Progenitor cell of endocrine pancreas (in vitro differentiated cells): ENCODE results near the gene MARCHF10. TPM values are rescaled to one million over a fixed set of nuclear protein-coding genes. Genes with fewer than 3 reads are reported as not detected.

Experiments
- DNase-seq: peaks from one replicate; pipeline ENCODE4 v3.0.0; 2021; ENCODE audit warnings: low spot score; ENCODE audit not compliant: unreplicated experiment
- H3K27ac Mint-ChIP-seq: 2 replicates; pipeline ENCODE4 v1.8.0; 2021; ENCODE audit warnings: mild to moderate bottlenecking, moderate library complexity, mixed read lengths
- H3K27me3 Mint-ChIP-seq: 2 replicates; pipeline ENCODE4 v1.8.0; 2021; ENCODE audit warnings: mixed read lengths
- H3K36me3 Mint-ChIP-seq: 2 replicates; pipeline ENCODE4 v1.8.0; 2022; ENCODE audit warnings: mixed read lengths; ENCODE audit not compliant: insufficient read depth
- H3K4me1 Mint-ChIP-seq: 2 replicates; pipeline ENCODE4 v1.8.0; 2021; ENCODE audit warnings: low read depth, mixed read lengths
- H3K4me3 Mint-ChIP-seq: 2 replicates; pipeline ENCODE4 v1.8.0; 2021; ENCODE audit warnings: low read depth, mild to moderate bottlenecking, moderate library complexity, mixed read lengths
- H3K9me3 Mint-ChIP-seq: 2 replicates; pipeline ENCODE4 v1.8.0; 2021; ENCODE audit warnings: low read depth, mixed read lengths
- CTCF ChIP-seq: fragments of 200-600 bp; sonication (generic); IDR thresholded peaks from one replicate; pipeline ENCODE4 v1.5.0; 2021; ENCODE audit warnings: antibody characterized with exemption, mild to moderate bottlenecking; ENCODE audit not compliant: unreplicated experiment
- total RNA-seq: library from RNA; stranded (reverse); gene quantifications from 2 replicates; pipeline ENCODE4 v1.2.1, GENCODE V29; 2021

Gene MARCHF10
- total RNA-seq, 1 donor from 2014 or later, result not detected

- peaks cover 9% of the 10 kb centered on the region for H3K4me1 Mint-ChIP-seq
- no peak for DNase-seq
Measured at GRCh38 chr17:62757500-62757951, 50.6 kb downstream of the MARCHF10 start.

GRCh38 chr17:62756198-62756597 lies 51.9 kb downstream of the MARCHF10 start:
- Mint-ChIP-seq H3K36me3 (no peaks in the 10 kb centered on the region), H3K27me3 (peaks cover 25% of the 10 kb centered on the region), H3K27ac (no peak overlapping the region), H3K9me3 (no peaks in the 10 kb centered on the region), H3K4me3 (no peak overlapping the region), H3K4me1 (peaks cover 9% of the 10 kb centered on the region)
- TF ChIP-seq CTCF, result no peak
- no peak for DNase-seq

More at GRCh38 chr17:62757500-62757951, 50.6 kb downstream of the MARCHF10 start:
- H3K9me3 Mint-ChIP-seq, result no peaks in the 10 kb centered on the region
- H3K36me3 Mint-ChIP-seq, result no peaks in the 10 kb centered on the region
- peaks cover 18% of the 10 kb centered on the region for H3K27me3 Mint-ChIP-seq
- TF ChIP-seq CTCF, result no peak
- no peak overlapping the region for H3K4me3 Mint-ChIP-seq
- no peak overlapping the region for H3K27ac Mint-ChIP-seq

GRCh38 chr17:62755141-62755851 lies 52.8 kb downstream of the MARCHF10 start:
- no peak overlapping the region for H3K4me3 Mint-ChIP-seq
- H3K4me1 Mint-ChIP-seq, result peaks cover 6% of the 10 kb centered on the region
- peaks cover 34% of the 10 kb centered on the region for H3K27me3 Mint-ChIP-seq
- TF ChIP-seq CTCF, result no peak
- no peaks in the 10 kb centered on the region for H3K36me3 Mint-ChIP-seq
- no peak for DNase-seq
- H3K27ac Mint-ChIP-seq, result no peak overlapping the region
- no peaks in the 10 kb centered on the region for H3K9me3 Mint-ChIP-seq

- Mint-ChIP-seq H3K36me3 (no peaks in the 10 kb centered on the region), H3K27ac (no peak overlapping the region), H3K4me1 (no peaks in the 10 kb centered on the region), H3K4me3 (no peak overlapping the region), H3K27me3 (peaks cover 41% of the 10 kb centered on the region), H3K9me3 (no peaks in the 10 kb centered on the region)
- no peak for DNase-seq
- TF ChIP-seq CTCF, result no peak
Measured at GRCh38 chr17:62754631-62755030, 53.5 kb downstream of the MARCHF10 start.

- no peaks in the 10 kb centered on the region for H3K9me3 Mint-ChIP-seq
Measured at GRCh38 chr17:62753562-62753961, 54.6 kb downstream of the MARCHF10 start.

More at GRCh38 chr17:62753562-62753961, 54.6 kb downstream of the MARCHF10 start:
- H3K4me1 Mint-ChIP-seq, result no peaks in the 10 kb centered on the region
- H3K27me3 Mint-ChIP-seq, result peaks cover 39% of the 10 kb centered on the region
- H3K4me3 Mint-ChIP-seq, result no peak overlapping the region
- no peak for TF ChIP-seq CTCF
- no peak overlapping the region for H3K27ac Mint-ChIP-seq
- no peaks in the 10 kb centered on the region for H3K36me3 Mint-ChIP-seq
- DNase-seq, result no peak
